Measurements from ENCODE around the gene NADK. TPM values are rescaled to one million over a fixed set of nuclear protein-coding genes. Genes with fewer than 3 reads are reported as not detected.

NADK gene
- total RNA-seq, 1 experiment from 2014 or later = 93.4 TPM

GRCh38 chr1:1756661-1757421 lies 21.4 kb downstream of the NADK start:
- ChIA-PET RAD21 (ENCODE audit: low non-redundant PET in 1 of 2, low total read pairs in 2 of 2, uncharacterized antibody in 2 of 2, unreplicated experiment in 2 of 2) (no interaction called here), CTCF (no interaction called here), POLR2A (no interaction called here)
- H3K9me3 ChIP-seq (ENCODE audit: control insufficient read depth in 1 of 2, insufficient read depth in 1 of 2, low read depth in 1 of 2, low read length in 2 of 2) = no peaks in the 10 kb centered on the region
- DNase-seq (ENCODE audit: low read depth, low spot score) (no peak), ATAC-seq (no peak)
- no peak overlapping the region for H2AFZ ChIP-seq (ENCODE audit: low read depth, low read length, poor library complexity, severe bottlenecking)
- intact Hi-C loops (cut with micrococcal nuclease) = no loop called here
- no peaks in the 10 kb centered on the region for H3K9me2 ChIP-seq (ENCODE audit: insufficient read depth)
- peaks cover 18 to 28% of the 10 kb centered on the region in 2 experiments for H3K4me1 ChIP-seq (ENCODE audit: control insufficient read depth in 1 of 2, insufficient read depth in 2 of 2, low read length in 2 of 2)
- no TSS peak for BruUV-seq (replicated peaks)
- no peak for TF ChIP-seq ZBTB33 (IDR thresholded peaks at IDR 0.05; ENCODE audit: extremely low read depth, insufficient replicate concordance, low read length)
- peaks cover 45% of the 10 kb centered on the region for H3K79me2 ChIP-seq (ENCODE audit: insufficient read depth, low read length)
- H4K20me1 ChIP-seq (ENCODE audit: insufficient read depth) = no peaks in the 10 kb centered on the region
- H3K4me3 ChIP-seq (replicated peaks in 1 of 2; ENCODE audit: low read depth in 1 of 2, low read length in 2 of 2) = no peak overlapping the region
- peaks cover 7 to 53% of the 10 kb centered on the region in 2 experiments for H3K36me3 ChIP-seq (ENCODE audit: control insufficient read depth in 1 of 2, insufficient read depth in 2 of 2, low read length in 2 of 2)
- H3K9ac ChIP-seq (ENCODE audit: low read length) = no peak overlapping the region
- H3K27ac ChIP-seq (ENCODE audit: low read depth, low read length) = no peak overlapping the region
- H3K27me3 ChIP-seq (ENCODE audit: insufficient read depth, low read length) = no peaks in the 10 kb centered on the region
- H3K4me2 ChIP-seq (ENCODE audit: low read length) = no peak overlapping the region

GRCh38 chr1:1755852-1756251 lies 22.4 kb downstream of the NADK start:
- intact Hi-C loops (cut with micrococcal nuclease) = no loop called here
- Histone ChIP-seq H3K4me3 (replicated peaks in 1 of 2; ENCODE audit: low read depth in 1 of 2, low read length in 2 of 2) (no peak overlapping the region), H4K20me1 (ENCODE audit: insufficient read depth) (no peaks in the 10 kb centered on the region), H3K4me2 (ENCODE audit: low read length) (no peak overlapping the region), H3K79me2 (ENCODE audit: insufficient read depth, low read length) (peaks cover 39% of the 10 kb centered on the region), H3K9ac (ENCODE audit: low read length) (no peak overlapping the region), H3K36me3 (ENCODE audit: control insufficient read depth in 1 of 2, insufficient read depth in 2 of 2, low read length in 2 of 2) (peaks cover 5 to 45% of the 10 kb centered on the region in 2 experiments), H3K9me3 (ENCODE audit: control insufficient read depth in 1 of 2, insufficient read depth in 1 of 2, low read depth in 1 of 2, low read length in 2 of 2) (no peaks in the 10 kb centered on the region), H3K27me3 (ENCODE audit: insufficient read depth, low read length) (no peaks in the 10 kb centered on the region), H2AFZ (ENCODE audit: low read depth, low read length, poor library complexity, severe bottlenecking) (no peak overlapping the region), H3K4me1 (ENCODE audit: control insufficient read depth in 1 of 2, insufficient read depth in 2 of 2, low read length in 2 of 2) (peaks cover 18 to 28% of the 10 kb centered on the region in 2 experiments), H3K9me2 (ENCODE audit: insufficient read depth) (no peaks in the 10 kb centered on the region), H3K27ac (ENCODE audit: low read depth, low read length) (peak overlapping the region; percentile 26; the same call in 1 of the 2 replicates)
- no TSS peak for BruUV-seq (replicated peaks)
- ChIA-PET CTCF (no interaction called here), POLR2A (no interaction called here), RAD21 (ENCODE audit: low non-redundant PET in 1 of 2, low total read pairs in 2 of 2, uncharacterized antibody in 2 of 2, unreplicated experiment in 2 of 2) (no interaction called here)
- TF ChIP-seq EZH2phosphoT487 (IDR thresholded peaks at IDR 0.05; ENCODE audit: borderline replicate concordance) (no peak), ZBTB33 (IDR thresholded peaks at IDR 0.05; ENCODE audit: extremely low read depth, insufficient replicate concordance, low read length) (no peak), EZH2 (IDR thresholded peaks at IDR 0.05) (no peak), TCF7L2 (IDR thresholded peaks at IDR 0.05; ENCODE audit: borderline replicate concordance, extremely low read depth, insufficient read depth, insufficient read length) (no peak)
- DNase-seq (ENCODE audit: low read depth, low spot score) (no peak), ATAC-seq (no peak)
